PC-3 (cell line): ENCODE results near the gene SLCO4C1. TPM values are rescaled to one million over a fixed set of nuclear protein-coding genes. Genes with fewer than 3 reads are reported as not detected.

ENCODE experiments used
- ATAC-seq: fragments of 200-7000 bp; cut with Tn5 transposase; 2 replicates; pipeline ENCODE4 v1.9.1; 2020; ENCODE audit warnings: mild to moderate bottlenecking, moderate library complexity
- BruUV-seq: library from RNA; stranded (reverse); fragments of 400-500 nt; replicated peaks from 2 replicates; lab custom pipeline; 2021; lab: Mats Ljungman, UMichigan
- CTCF ChIA-PET: fragments of 300-600 bp; sonication (Branson Sonifier 250); formaldehyde crosslinking; loops from one replicate; lab custom pipeline; 2022; ENCODE audit warnings: antibody characterized with exemption; lab: Charles Lee
- POLR2A ChIA-PET: fragments of 300-600 bp; sonication (Branson Sonifier 250); formaldehyde crosslinking; loops from one replicate; lab custom pipeline; 2022; ENCODE audit warnings: antibody characterized with exemption; ENCODE audit not compliant: unreplicated experiment; lab: Charles Lee
- DNase-seq: peaks from one replicate; pipeline ENCODE4 v3.0.0-alpha.2; 2015
- H2AFZ ChIP-seq: fragments of 300-600 bp; sonication (generic); 2 replicates; pipeline ENCODE4 v1.6.0; 2016; ENCODE audit warnings: antibody characterized with exemption, low read length
- H3F3A ChIP-seq: fragments of 300-600 bp; sonication (generic); one replicate; pipeline ENCODE4 v1.6.0; 2017; ENCODE audit warnings: antibody characterized with exemption, low read length, control low read depth, mild to moderate bottlenecking; ENCODE audit not compliant: unreplicated experiment
- H3K27ac ChIP-seq: fragments of 300-600 bp; sonication (generic); 2 replicates; pipeline ENCODE4 v1.5.1; 2016; ENCODE audit warnings: mild to moderate bottlenecking, low read length
- H3K27me3 ChIP-seq: fragments of 300-600 bp; sonication (generic); 2 replicates; pipeline ENCODE4 v1.6.1; 2016; ENCODE audit warnings: low read length, mixed read lengths
- H3K36me3 ChIP-seq: fragments of 300-600 bp; sonication (generic); 2 replicates; pipeline ENCODE4 v1.6.1; 2016; ENCODE audit warnings: low read depth, mixed run types, low read length, mixed read lengths
- H3K4me1 ChIP-seq: fragments of 300-600 bp; sonication (generic); 2 replicates; pipeline ENCODE4 v1.5.1; 2016; ENCODE audit warnings: low read length; ENCODE audit not compliant: insufficient read depth
- H3K4me2 ChIP-seq: fragments of 300-600 bp; sonication (generic); 2 replicates; pipeline ENCODE4 v1.6.0; 2016; ENCODE audit warnings: low read length
- H3K4me3 ChIP-seq: fragments of 300-600 bp; sonication (generic); 2 replicates; pipeline ENCODE4 v1.5.1; 2016; ENCODE audit warnings: mild to moderate bottlenecking, low read length, mixed read lengths
- H3K79me2 ChIP-seq: fragments of 300-600 bp; sonication (generic); 2 replicates; pipeline ENCODE4 v1.6.1; 2017; ENCODE audit warnings: low read length, mixed read lengths
- H3K9ac ChIP-seq: fragments of 300-600 bp; sonication (generic); 2 replicates; pipeline ENCODE4 v1.6.0; 2016; ENCODE audit warnings: mild to moderate bottlenecking, low read length
- H3K9me2 ChIP-seq: fragments of 300-600 bp; sonication (generic); replicated peaks from 2 replicates; pipeline ENCODE4 v1.6.1; 2016; ENCODE audit warnings: mixed run types, low read length, mixed read lengths
- H3K9me3 ChIP-seq: fragments of 300-600 bp; sonication (generic); 2 replicates; pipeline ENCODE4 v1.6.1; 2016; ENCODE audit warnings: low read length, mixed read lengths
- H4K20me1 ChIP-seq: fragments of 300-600 bp; sonication (generic); 2 replicates; pipeline ENCODE4 v1.6.1; 2016; ENCODE audit warnings: low read length, mixed read lengths
- EZH2 ChIP-seq: fragments of 300-600 bp; sonication (generic); IDR thresholded peaks from one replicate; pipeline ENCODE4 v1.6.1; 2017; ENCODE audit warnings: antibody characterized with exemption, mild to moderate bottlenecking, low read length; ENCODE audit not compliant: unreplicated experiment
- EZH2phosphoT487 ChIP-seq: fragments of 300-600 bp; sonication (generic); IDR thresholded peaks from 2 replicates; pipeline ENCODE4 v1.6.1; 2018; ENCODE audit warnings: mild to moderate bottlenecking, antibody characterized with exemption, low read length, borderline replicate concordance
- intact Hi-C: fragments of 100-400 bp; cut with micrococcal nuclease; formaldehyde crosslinking; loops from 2 replicates; pipeline ENCODE4 v1.9.0; 2023
- total RNA-seq: library from RNA; depleted of rRNA; stranded (reverse); fragments of >200 nt; gene quantifications from 2 replicates; pipeline ENCODE4 v1.2.3, GENCODE V29; 2014; rRNA removed
- TF ChIP-seq, protein P1 (sequence below): fragments of 300-600 bp; sonication (generic); conservative IDR thresholded peaks from 2 replicates; pipeline ENCODE4 v1.5.1; 2017; ENCODE audit warnings: antibody characterized with exemption, low read depth, mild to moderate bottlenecking, low read length

The SLCO4C1 gene
- total RNA-seq, 1 experiment from 2014 or later, result not detected

DNA sequence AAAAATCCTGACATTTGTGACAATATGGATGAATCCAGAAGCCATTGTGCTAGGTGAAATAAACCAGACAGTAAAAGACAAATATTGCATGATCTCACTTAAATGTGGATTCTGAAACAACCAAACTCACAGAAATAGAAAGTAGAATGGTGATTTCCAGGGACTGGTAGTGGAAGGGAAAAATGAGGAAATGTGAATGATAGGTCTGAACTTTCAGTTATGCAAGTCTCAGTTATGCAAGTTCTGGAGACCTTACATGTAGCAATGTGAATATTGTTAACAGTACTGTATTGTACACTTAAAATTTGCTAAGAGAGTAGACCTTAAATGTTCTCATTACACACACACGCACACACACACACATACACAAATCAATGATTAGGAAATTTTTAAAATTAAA lies 84.9 kb downstream of the SLCO4C1 start:
- POLR2A ChIA-PET, result no interaction called here
- TF ChIP-seq, protein P1, sequence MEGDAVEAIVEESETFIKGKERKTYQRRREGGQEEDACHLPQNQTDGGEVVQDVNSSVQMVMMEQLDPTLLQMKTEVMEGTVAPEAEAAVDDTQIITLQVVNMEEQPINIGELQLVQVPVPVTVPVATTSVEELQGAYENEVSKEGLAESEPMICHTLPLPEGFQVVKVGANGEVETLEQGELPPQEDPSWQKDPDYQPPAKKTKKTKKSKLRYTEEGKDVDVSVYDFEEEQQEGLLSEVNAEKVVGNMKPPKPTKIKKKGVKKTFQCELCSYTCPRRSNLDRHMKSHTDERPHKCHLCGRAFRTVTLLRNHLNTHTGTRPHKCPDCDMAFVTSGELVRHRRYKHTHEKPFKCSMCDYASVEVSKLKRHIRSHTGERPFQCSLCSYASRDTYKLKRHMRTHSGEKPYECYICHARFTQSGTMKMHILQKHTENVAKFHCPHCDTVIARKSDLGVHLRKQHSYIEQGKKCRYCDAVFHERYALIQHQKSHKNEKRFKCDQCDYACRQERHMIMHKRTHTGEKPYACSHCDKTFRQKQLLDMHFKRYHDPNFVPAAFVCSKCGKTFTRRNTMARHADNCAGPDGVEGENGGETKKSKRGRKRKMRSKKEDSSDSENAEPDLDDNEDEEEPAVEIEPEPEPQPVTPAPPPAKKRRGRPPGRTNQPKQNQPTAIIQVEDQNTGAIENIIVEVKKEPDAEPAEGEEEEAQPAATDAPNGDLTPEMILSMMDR, result no peak
- no peak for TF ChIP-seq EZH2
- no peak for TF ChIP-seq EZH2phosphoT487
- intact Hi-C loops, result no loop called here

DNA sequence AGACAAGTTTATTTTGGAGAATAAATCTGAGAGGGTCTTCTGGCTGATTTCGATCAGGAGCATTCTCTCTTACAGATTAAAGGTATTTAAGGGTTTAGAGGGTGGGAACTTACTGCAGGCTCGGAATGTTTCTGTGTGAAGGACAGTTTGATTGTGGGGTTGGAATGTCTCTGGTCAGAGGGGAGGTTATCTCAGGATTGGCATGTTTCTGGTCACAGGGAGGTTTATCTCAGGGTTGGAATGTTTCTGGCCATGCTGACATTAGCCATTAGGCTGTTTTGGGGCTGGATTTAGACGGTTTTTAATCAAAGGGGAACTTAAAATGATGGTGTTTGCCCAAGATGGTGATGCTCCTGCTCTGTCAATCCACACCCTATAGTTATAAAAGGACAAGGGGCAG lies 95.2 kb downstream of the SLCO4C1 start:
- Histone ChIP-seq H3K36me3 (no peaks in the 10 kb centered on the region), H3K9me2 (no peaks in the 10 kb centered on the region), H3K4me3 (no peak overlapping the region), H3K27ac (no peak overlapping the region), H3F3A (no peaks in the 10 kb centered on the region), H3K4me2 (no peak overlapping the region), H4K20me1 (no peaks in the 10 kb centered on the region), H3K4me1 (no peaks in the 10 kb centered on the region), H3K79me2 (no peaks in the 10 kb centered on the region), H2AFZ (no peak overlapping the region), H3K27me3 (peaks cover 24% of the 10 kb centered on the region), H3K9ac (no peak overlapping the region), H3K9me3 (no peaks in the 10 kb centered on the region)
- ATAC-seq, result no peak
- intact Hi-C loops, result no loop called here
- BruUV-seq, result no TSS peak
- ChIA-PET CTCF (no interaction called here), POLR2A (no interaction called here)
- TF ChIP-seq, protein P1, result no peak
- TF ChIP-seq EZH2, result no peak
- TF ChIP-seq EZH2phosphoT487, result no peak
- DNase-seq, result no peak

More for the DNA sequence above, 84.9 kb downstream of the SLCO4C1 start:
- BruUV-seq, result no TSS peak
- H3K36me3 ChIP-seq, result no peaks in the 10 kb centered on the region
- H3K79me2 ChIP-seq, result no peaks in the 10 kb centered on the region
- no peak for ATAC-seq
- CTCF ChIA-PET, result interaction anchor here (0.6 kb wide), 1 partner anchor 297 kb away, joined by 4 read pairs; no protein-coding TSS in a partner anchor
- no peaks in the 10 kb centered on the region for H3F3A ChIP-seq
- no peaks in the 10 kb centered on the region for H3K9me3 ChIP-seq
- H2AFZ ChIP-seq, result no peak overlapping the region
- no peaks in the 10 kb centered on the region for H3K9me2 ChIP-seq
- H3K4me1 ChIP-seq, result no peaks in the 10 kb centered on the region
- H3K9ac ChIP-seq, result no peak overlapping the region
- no peak for DNase-seq
- no peaks in the 10 kb centered on the region for H4K20me1 ChIP-seq
- no peak overlapping the region for H3K27ac ChIP-seq
- H3K4me3 ChIP-seq, result no peak overlapping the region
- H3K27me3 ChIP-seq, result peaks cover 20% of the 10 kb centered on the region; the same call in 1 of the 2 replicates
- no peak overlapping the region for H3K4me2 ChIP-seq

DNA sequence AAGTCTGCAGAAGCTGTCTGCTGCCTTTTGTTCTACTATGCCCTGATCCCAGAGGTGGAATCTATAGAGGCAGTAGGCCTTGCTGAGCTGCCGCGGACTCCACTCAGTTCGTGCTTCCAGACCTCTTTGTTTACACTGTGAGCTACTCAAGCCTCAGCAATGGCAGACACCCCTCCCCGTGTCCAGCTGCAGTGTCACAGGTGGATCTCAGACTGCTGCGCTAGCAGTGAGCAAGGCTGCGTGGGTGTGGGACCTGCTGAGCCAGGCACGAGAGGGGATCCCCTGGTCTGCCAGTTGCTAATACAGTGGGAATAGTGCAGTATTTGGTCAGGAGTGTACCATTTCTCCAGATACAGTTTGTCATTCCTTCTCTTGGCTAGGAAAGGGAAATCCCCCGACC lies 99.6 kb downstream of the SLCO4C1 start:
- ChIA-PET CTCF (no interaction called here), POLR2A (no interaction called here)
- Histone ChIP-seq H2AFZ (no peak overlapping the region), H3K27ac (no peak overlapping the region), H3K9me3 (no peaks in the 10 kb centered on the region), H3K4me2 (no peak overlapping the region), H4K20me1 (no peaks in the 10 kb centered on the region), H3K9me2 (no peaks in the 10 kb centered on the region), H3K4me3 (no peak overlapping the region), H3K27me3 (peaks cover 25% of the 10 kb centered on the region; the same call in 1 of the 2 replicates), H3K36me3 (no peaks in the 10 kb centered on the region), H3K9ac (no peak overlapping the region), H3F3A (no peaks in the 10 kb centered on the region), H3K4me1 (no peaks in the 10 kb centered on the region), H3K79me2 (no peaks in the 10 kb centered on the region)
- BruUV-seq, result no TSS peak
- intact Hi-C loops, result no loop called here
- TF ChIP-seq, protein P1, result no peak
- DNase-seq (no peak), ATAC-seq (no peak)

Other genes with a start within 250 kb of the SLCO4C1 start
- not detected in 2 replicates for gene SLCO6A1, start 202.7 kb upstream of the SLCO4C1 start, total RNA-seq